Right lobe of liver (tissue), 6 donors: ENCODE measurements around the gene CAPZA2. TPM values are rescaled to one million over a fixed set of nuclear protein-coding genes. Genes with fewer than 3 reads are reported as not detected.
A peak's percentile ranks its signal among the peaks of the same experiment; 100 is the strongest.

Experiments used
- ATAC-seq, 4 donors: fragments of 200-7000 bp; cut with Tn5 transposase; one replicate each; pipeline ENCODE4 v1.9.1; 2020; ENCODE audit warnings: mild to moderate bottlenecking in 4 of 4, moderate library complexity in 4 of 4
- DNase-seq, 3 donors: peaks; one replicate each; pipeline ENCODE4 v3.0.0-alpha.2; 2020
- H3K27ac ChIP-seq, 3 donors: fragments of 200-600 bp; one replicate each; pipeline ENCODE4 v1.8.0; 2022
- H3K27me3 ChIP-seq, 2 donors: fragments of 200-600 bp; one replicate each; pipeline ENCODE4 v1.8.0; 2022
- H3K36me3 ChIP-seq, 4 donors: fragments of 200-600 bp; sonication (generic) in 1 of 4; one replicate each; pipeline versions ENCODE4 v1.5.1 to v1.8.0; 2017 to 2022; ENCODE audit warnings: control low read depth in 1 of 4
- H3K4me1 ChIP-seq, 4 donors: fragments of 200-600 bp; sonication (generic) in 1 of 4; one replicate each; pipeline versions ENCODE4 v1.5.1 to v1.8.0; 2017 to 2022; ENCODE audit warnings: control low read depth in 1 of 4
- H3K4me3 ChIP-seq, 3 donors: fragments of 200-600 bp; one replicate each; pipeline ENCODE4 v1.8.0; 2022
- H3K9me3 ChIP-seq, 4 donors: fragments of 200-600 bp; sonication (generic) in 1 of 4; one replicate each; pipeline versions ENCODE4 v1.5.1 to v1.8.0; 2017 to 2022; ENCODE audit warnings: control low read depth in 1 of 4
- POLR2A ChIP-seq: fragments of 450-650 bp; IDR thresholded peaks from one replicate; pipeline ENCODE4 v1.6.1; 2017; ENCODE audit warnings: antibody characterized with exemption, mild to moderate bottlenecking
- WGBS: methylation state at CpG from one replicate; pipeline ENCODE4 v1.1.6; 2018; ENCODE audit warnings: low coverage, low lambda C conversion rate; ENCODE audit not compliant: insufficient coverage; ENCODE audit errors: missing lambda C conversion rate; 5-methylcytosine and 5-hydroxymethylcytosine counted together
- intact Hi-C, 2 donors: fragments of 100-400 bp; cut with DNase I; formaldehyde crosslinking; loops; one replicate each; pipeline versions ENCODE4 v1.11.2 to v1.14.1; 2022
- total RNA-seq, 6 experiments: library from RNA; depleted of rRNA in 2 of 6; stranded (reverse); fragments of >200 nt in 2 of 6; fragmentation: NEBNext Ultra II Directional in 3 of 6; extraction: Animal tissue kit (Norgen Biotek cat#: 25700) in 3 of 6; gene quantifications; one replicate each; pipeline versions ENCODE4 v1.1.0 to v1.2.4, GENCODE V29; 2016 to 2023
- TF ChIP-seq, protein P1 (sequence below), 4 donors: fragments of 200-600 bp in 3 of 4; fragments of 450-650 bp in 1 of 4; IDR thresholded peaks; one replicate each; pipeline versions ENCODE4 v1.5.1 to v1.8.0; 2016 to 2022; ENCODE audit warnings: antibody characterized with exemption in 4 of 4, mild to moderate bottlenecking in 2 of 4
- donor health status: DM: no; HTN: yes; CAD: no.
- donor health status: DM: no; HTN: no; CAD: no.
- donor health status: DM: no; HTN: no; CAD: no.
- donor health status: DM: no; HTN: yes; CAD: no.
- donor health status: DM: no; HTN: yes; CAD: no.

Gene CAPZA2
- total RNA-seq, 6 experiments from 2014 or later: 48.8 to 114 (median 89.8) TPM

DNA sequence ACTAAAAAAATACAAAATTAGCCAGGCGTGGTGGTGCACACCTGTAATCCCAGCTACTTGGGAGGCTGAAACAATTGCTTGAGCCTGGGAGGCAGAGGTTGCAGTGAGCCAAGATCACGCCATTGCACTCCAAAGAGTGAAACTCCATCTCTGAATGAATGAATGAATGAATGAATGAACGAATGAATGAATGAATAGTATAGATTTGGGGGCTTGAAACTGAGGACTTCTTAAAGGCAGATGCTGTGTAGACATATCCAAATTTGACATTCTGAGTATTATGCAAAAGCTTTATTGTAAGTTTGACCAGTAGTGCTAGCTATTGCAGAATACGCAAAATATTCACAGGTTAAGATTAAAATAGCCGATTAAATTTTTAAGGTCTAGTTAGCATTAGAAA lies 60.2 kb downstream of the CAPZA2 start:
- no peaks in the 10 kb centered on the region for H3K27me3 ChIP-seq
- H3K36me3 ChIP-seq: peaks cover 0 to 12% (median 5%) of the 10 kb centered on the region in 4 donors
- intact Hi-C loops: no loop called here
- H3K4me3 ChIP-seq: no peak overlapping the region
- TF ChIP-seq, protein P1, sequence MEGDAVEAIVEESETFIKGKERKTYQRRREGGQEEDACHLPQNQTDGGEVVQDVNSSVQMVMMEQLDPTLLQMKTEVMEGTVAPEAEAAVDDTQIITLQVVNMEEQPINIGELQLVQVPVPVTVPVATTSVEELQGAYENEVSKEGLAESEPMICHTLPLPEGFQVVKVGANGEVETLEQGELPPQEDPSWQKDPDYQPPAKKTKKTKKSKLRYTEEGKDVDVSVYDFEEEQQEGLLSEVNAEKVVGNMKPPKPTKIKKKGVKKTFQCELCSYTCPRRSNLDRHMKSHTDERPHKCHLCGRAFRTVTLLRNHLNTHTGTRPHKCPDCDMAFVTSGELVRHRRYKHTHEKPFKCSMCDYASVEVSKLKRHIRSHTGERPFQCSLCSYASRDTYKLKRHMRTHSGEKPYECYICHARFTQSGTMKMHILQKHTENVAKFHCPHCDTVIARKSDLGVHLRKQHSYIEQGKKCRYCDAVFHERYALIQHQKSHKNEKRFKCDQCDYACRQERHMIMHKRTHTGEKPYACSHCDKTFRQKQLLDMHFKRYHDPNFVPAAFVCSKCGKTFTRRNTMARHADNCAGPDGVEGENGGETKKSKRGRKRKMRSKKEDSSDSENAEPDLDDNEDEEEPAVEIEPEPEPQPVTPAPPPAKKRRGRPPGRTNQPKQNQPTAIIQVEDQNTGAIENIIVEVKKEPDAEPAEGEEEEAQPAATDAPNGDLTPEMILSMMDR (IDR thresholded peaks at IDR 0.05): no peak
- TF ChIP-seq POLR2A: no peak
- WGBS: 62% methylated on average over 5 of the region's 5 CpGs
- ATAC-seq (no peak), DNase-seq (no peak)
- no peaks in the 10 kb centered on the region for H3K4me1 ChIP-seq
- H3K9me3 ChIP-seq: no peaks in the 10 kb centered on the region
- H3K27ac ChIP-seq: no peak overlapping the region

DNA sequence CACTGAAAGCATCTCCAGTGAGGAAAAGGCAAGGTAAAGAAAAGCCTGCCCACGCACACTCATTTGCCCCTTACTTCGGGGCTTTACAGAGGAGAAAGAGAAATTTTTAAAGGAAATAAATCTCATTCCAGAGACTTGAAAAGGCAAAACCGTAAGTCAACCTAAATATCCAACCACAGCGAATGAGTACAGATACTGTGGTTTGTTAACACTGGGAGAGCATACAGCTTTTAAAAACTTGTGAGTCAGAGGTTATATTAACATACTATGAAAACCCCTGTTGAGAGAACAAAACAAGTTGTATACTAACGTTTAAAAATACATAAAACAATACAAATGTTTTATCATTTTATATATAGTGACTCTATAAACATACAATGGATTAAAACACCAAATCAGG lies 62.4 kb downstream of the CAPZA2 start:
- H3K9me3 ChIP-seq: no peaks in the 10 kb centered on the region
- no peaks in the 10 kb centered on the region for H3K4me1 ChIP-seq
- no peak for TF ChIP-seq POLR2A
- TF ChIP-seq, protein P1 (IDR thresholded peaks at IDR 0.05): no peak
- intact Hi-C loops: no loop called here
- WGBS: 71% methylated on average over 5 of the region's 5 CpGs
- H3K27me3 ChIP-seq: no peaks in the 10 kb centered on the region
- H3K36me3 ChIP-seq: no peaks in the 10 kb centered on the region
- no peak overlapping the region for H3K27ac ChIP-seq
- no peak for ATAC-seq
- DNase-seq: no peak
- no peak overlapping the region for H3K4me3 ChIP-seq

DNA sequence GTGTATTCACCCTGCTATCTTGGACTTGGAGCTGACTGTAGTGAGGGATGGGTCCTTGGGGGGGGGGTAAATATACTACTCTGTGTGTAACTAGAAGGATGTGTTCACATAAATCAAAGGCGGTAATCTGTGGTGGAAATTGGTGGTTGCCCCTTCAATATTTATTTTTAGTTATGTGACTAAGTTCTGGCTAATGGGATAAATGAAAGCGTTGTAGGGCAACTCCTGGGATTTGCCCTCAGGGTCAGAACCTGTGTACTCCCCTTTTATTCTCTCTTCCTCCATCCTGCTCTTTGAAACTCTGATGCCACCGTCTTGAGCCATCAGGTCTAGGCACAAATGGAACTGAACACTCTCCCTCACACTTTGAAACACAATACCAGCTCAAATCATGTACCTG lies 66.6 kb downstream of the CAPZA2 start:
- ATAC-seq (no peak), DNase-seq (no peak)
- H3K9me3 ChIP-seq: no peaks in the 10 kb centered on the region
- TF ChIP-seq, protein P1 (IDR thresholded peaks at IDR 0.05): no peak
- TF ChIP-seq POLR2A: no peak
- H3K27me3 ChIP-seq: no peaks in the 10 kb centered on the region
- WGBS: 70% methylated on average over 3 of the region's 3 CpGs
- H3K4me1 ChIP-seq: no peaks in the 10 kb centered on the region
- H3K4me3 ChIP-seq: no peak overlapping the region
- H3K36me3 ChIP-seq: no peaks in the 10 kb centered on the region
- no peak overlapping the region for H3K27ac ChIP-seq
- intact Hi-C loops: no loop called here

DNA sequence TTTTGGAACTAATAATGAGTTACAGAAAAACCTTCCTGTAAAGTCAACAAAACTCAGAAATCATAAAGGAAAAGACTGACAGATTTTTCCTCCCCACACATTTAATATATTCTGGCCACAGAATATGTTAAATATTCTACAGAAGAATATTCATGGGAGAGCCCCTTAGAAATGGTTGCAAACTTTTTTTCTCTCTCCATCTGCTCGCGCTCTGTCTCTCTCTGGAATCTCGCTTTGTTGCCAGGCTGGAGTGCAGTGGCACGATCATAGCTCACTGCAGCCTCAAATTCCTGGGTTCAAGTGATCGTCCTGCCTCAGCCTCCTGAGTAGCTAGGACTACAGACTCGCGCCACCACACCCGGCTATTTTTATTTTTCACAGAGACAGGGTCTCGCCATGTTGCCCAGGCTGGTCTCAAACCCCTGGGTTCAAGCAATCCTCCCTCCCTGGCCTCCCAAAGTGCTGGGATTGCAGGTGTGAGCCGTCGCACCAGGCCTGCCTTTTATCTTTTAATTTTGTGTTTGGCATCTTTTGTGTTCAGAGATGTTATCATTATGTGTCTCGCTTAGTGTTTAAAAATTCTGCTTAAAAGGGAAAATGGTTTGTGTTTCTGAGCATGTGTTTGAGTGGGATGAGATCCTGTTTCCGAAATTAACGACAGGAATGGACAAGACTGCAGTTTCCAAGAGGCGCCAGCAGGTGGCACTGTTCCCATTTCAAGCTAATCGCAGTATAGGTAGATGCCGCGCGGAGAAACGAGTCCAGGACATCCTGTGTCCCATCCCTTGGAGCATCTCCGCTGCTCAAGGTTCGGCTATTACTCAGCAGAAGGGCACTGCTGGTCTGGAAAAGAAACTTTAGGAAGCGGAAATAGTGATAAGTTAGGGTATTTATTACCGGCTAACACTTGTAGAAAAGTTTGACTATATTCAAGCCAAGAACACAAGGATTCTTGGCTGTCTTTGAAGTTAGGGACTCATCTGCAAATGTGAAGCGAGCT lies 67.8 kb downstream of the CAPZA2 start:
- TF ChIP-seq, protein P1 (IDR thresholded peaks at IDR 0.05): peak; percentile 89 to 96 (median 94)
- no peak for TF ChIP-seq POLR2A
- H3K9me3 ChIP-seq: no peaks in the 10 kb centered on the region
- WGBS: 17% methylated on average over 22 of the region's 25 CpGs

More for the DNA sequence above, 67.8 kb downstream of the CAPZA2 start:
- Histone ChIP-seq H3K4me3 (no peak overlapping the region), H3K27ac (no peak overlapping the region), H3K4me1 (no peaks in the 10 kb centered on the region), H3K36me3 (no peaks in the 10 kb centered on the region), H3K27me3 (no peaks in the 10 kb centered on the region)
- DNase-seq (peak; percentile 81 to 85 (median 83)), ATAC-seq (peak; percentile 94 to 99 (median 97))
- intact Hi-C loops: no loop called here
